ENCODE measurements around the gene DAO. TPM values are rescaled to one million over a fixed set of nuclear protein-coding genes. Genes with fewer than 3 reads are reported as not detected.
A peak's percentile ranks its signal among the peaks of the same experiment; 100 is the strongest.

The DAO gene
- total RNA-seq (2014; rRNA removed; shearing (Covaris generic)) (not detected in 2 replicates), total RNA-seq (2022) (not detected in 2 replicates), Bru-seq, nascent RNA (percentile 8 among the genes with signal in this experiment), BruChase-seq, experiment 1, labeled RNA remaining after a 6-hour chase (percentile 8 among the genes with signal in this experiment), BruChase-seq, experiment 2, labeled RNA remaining after a 2-hour chase (percentile 9 among the genes with signal in this experiment)
- long read RNA-seq = 0 reads

DNA sequence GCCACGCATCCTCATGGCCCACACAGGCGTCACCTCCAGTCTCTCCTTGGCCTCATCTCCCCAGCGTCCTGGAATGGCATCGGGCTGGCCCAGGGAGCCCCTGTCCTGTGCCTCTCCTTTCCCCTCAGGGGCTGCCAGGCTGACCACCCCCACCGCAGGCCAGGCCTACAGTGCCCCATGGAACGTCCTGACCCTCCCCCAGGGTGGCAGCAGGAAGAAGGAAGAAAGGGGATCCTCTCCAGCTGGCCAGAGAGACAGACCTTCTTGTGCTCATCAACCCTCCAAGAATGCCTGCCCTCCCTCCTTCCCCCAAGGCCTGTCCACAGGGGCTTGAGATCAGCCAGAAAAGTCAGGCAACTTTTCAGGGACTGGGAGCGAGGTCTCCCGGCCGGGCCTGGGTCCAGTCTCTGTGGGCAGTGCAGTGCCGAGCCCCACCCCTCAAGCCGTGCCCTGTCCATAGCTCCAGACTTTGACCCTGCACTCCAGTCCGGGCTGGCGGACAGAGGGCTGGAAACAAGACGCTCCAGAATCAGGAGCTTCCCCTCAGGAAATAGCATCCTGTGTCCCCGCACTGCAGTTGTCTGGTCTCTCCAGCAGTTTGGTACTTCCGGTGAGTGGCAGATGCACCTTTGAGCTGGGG lies at the start of gene DAO:
TSS of gene DAO (plus strand) at position 478 of the 640 bp plus-strand sequence. CDS start 4,915 bp downstream, outside the sequence.
- Histone ChIP-seq H3K27ac (ENCODE audit: low read depth, low read length, poor library complexity, severe bottlenecking) (no peak within 1 kb of the TSS), H3K4me1 (ENCODE audit: insufficient read depth, low read length, poor library complexity, severe bottlenecking) (no peaks in the 10 kb centered on the region), H3K9me2 (ENCODE audit: insufficient read depth, low read length) (no peaks in the 10 kb centered on the region), H3K4me2 (ENCODE audit: low read length) (no peak within 1 kb of the TSS), H3K9me3 (ENCODE audit: low read length) (no peaks in the 10 kb centered on the region), H3K4me3 (ENCODE audit: low read depth, low read length, poor library complexity, severe bottlenecking) (no peak within 1 kb of the TSS), H3K36me3 (ENCODE audit: insufficient read depth, low read length) (no peaks in the 10 kb centered on the region), H2AFZ (ENCODE audit: low read length) (no peak within 1 kb of the TSS), H4K20me1 (ENCODE audit: insufficient read depth, low read length) (no peaks in the 10 kb centered on the region), H3K79me2 (ENCODE audit: insufficient read depth, low read depth, low read length) (no peaks in the 10 kb centered on the region)
- no peak for DNase-seq (ENCODE audit: low spot score)
- no TSS peak for BruUV-seq (replicated peaks)
- TF ChIP-seq EZH2phosphoT487 (IDR thresholded peaks at IDR 0.05; ENCODE audit: borderline replicate concordance, low read depth, low read length) = no peak
- no peak for TF ChIP-seq CTCF (conservative IDR thresholded peaks at IDR 0.05; ENCODE audit: low read length)
- POLR2A ChIA-PET = interaction anchor here (0.6 kb wide), 1 partner anchor 17 kb away, joined by 3 read pairs; no protein-coding TSS in a partner anchor
- intact Hi-C loops (cut with micrococcal nuclease; ENCODE audit: unreplicated experiment) = no loop called here
- CTCF ChIA-PET (ENCODE audit: unreplicated experiment) = no interaction called here

DNA sequence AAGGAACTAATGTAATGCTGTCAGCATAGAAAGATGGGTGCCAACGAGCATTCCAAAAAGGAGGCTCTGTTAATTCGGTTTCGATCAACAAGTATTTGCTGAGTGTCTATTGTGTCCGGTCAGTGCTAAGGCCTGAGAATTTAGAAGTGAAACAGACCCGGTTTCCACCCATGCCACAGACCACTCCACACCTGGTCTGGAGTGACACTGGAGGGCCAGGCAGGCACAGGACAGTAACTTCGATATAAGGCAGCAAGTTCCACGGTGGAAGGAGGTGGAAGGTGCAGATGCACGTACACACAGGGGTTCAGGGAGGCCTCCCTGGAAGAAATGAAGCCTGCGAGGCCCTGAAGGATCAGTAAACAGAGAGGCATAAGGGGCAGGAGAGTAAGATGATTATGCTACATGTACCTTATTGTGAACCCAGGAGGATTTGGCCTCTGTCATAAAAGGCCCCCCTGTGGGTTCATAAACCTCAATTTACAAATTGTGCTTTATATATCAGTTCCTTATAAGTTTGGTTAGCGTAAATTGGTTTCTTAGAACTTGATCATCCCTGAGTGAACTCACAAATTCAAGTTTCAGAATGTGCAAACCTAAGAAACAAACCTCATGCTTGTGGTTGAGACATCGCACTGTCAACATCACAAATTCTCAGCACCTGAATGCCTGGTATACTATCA lies 48.4 kb upstream of the DAO start:
- no peaks in the 10 kb centered on the region for H4K20me1 ChIP-seq (ENCODE audit: insufficient read depth, low read length)
- no peaks in the 10 kb centered on the region for H3K9me3 ChIP-seq (ENCODE audit: low read length)
- no peak for DNase-seq (ENCODE audit: low spot score)
- no peak overlapping the region for H2AFZ ChIP-seq (ENCODE audit: low read length)
- no peaks in the 10 kb centered on the region; the same call in 1 of the 2 replicates for H3K36me3 ChIP-seq (ENCODE audit: insufficient read depth, low read length)
- no peak overlapping the region for H3K4me2 ChIP-seq (ENCODE audit: low read length)
- CTCF ChIA-PET (ENCODE audit: unreplicated experiment) = no interaction called here
- no peaks in the 10 kb centered on the region for H3K79me2 ChIP-seq (ENCODE audit: insufficient read depth, low read depth, low read length)
- H3K4me1 ChIP-seq (ENCODE audit: insufficient read depth, low read length, poor library complexity, severe bottlenecking) = no peaks in the 10 kb centered on the region
- H3K27ac ChIP-seq (ENCODE audit: low read depth, low read length, poor library complexity, severe bottlenecking) = no peak overlapping the region
- BruUV-seq (replicated peaks) = no TSS peak
- no peaks in the 10 kb centered on the region for H3K9me2 ChIP-seq (ENCODE audit: insufficient read depth, low read length)
- H3K4me3 ChIP-seq (ENCODE audit: low read depth, low read length, poor library complexity, severe bottlenecking) = no peak overlapping the region
- POLR2A ChIA-PET = no interaction called here
- TF ChIP-seq EZH2phosphoT487 (IDR thresholded peaks at IDR 0.05; ENCODE audit: borderline replicate concordance, low read depth, low read length) (no peak), CTCF (conservative IDR thresholded peaks at IDR 0.05; ENCODE audit: low read length) (no peak)
- intact Hi-C loops (cut with micrococcal nuclease; ENCODE audit: unreplicated experiment) = no loop called here
